Measurements from ENCODE around the gene CNN2. TPM values are rescaled to one million over a fixed set of nuclear protein-coding genes. Genes with fewer than 3 reads are reported as not detected.

Gene CNN2
- total and polyA plus RNA-seq, 4 donors: 10.1 to 38.4 (median 26.8) TPM

- TF ChIP-seq YY1 (IDR thresholded peaks at IDR 0.05): no peak
- no peak for TF ChIP-seq EGR1 (IDR thresholded peaks at IDR 0.05; ENCODE audit: low read depth in 2 of 2)
- TF ChIP-seq NR2F2 (IDR thresholded peaks at IDR 0.05): no peak
- no peak for TF ChIP-seq CTCF (IDR thresholded peaks at IDR 0.05; ENCODE audit: low read depth, low read length, missing input control)
- TF ChIP-seq FOXA2 (IDR thresholded peaks at IDR 0.05): no peak
- no peak for TF ChIP-seq JUND (IDR thresholded peaks at IDR 0.05)
- no peak for TF ChIP-seq ZBTB33 (IDR thresholded peaks at IDR 0.05)
- TF ChIP-seq MAX (IDR thresholded peaks at IDR 0.05): no peak
- TF ChIP-seq ATF3 (IDR thresholded peaks at IDR 0.05): no peak
- no peak for TF ChIP-seq GABPA (IDR thresholded peaks at IDR 0.05 in 1 of 2, conservative IDR thresholded peaks at IDR 0.05 in 1 of 2)
- no peak for TF ChIP-seq FOXA1 (IDR thresholded peaks at IDR 0.05)
- no peak for TF ChIP-seq TAF1 (conservative IDR thresholded peaks at IDR 0.05)
- no peak for TF ChIP-seq REST (IDR thresholded peaks at IDR 0.05)
- no peak for TF ChIP-seq RXRA (IDR thresholded peaks at IDR 0.05)
- no peak for TF ChIP-seq RAD21 (IDR thresholded peaks at IDR 0.05)
- TF ChIP-seq HNF4A (conservative IDR thresholded peaks at IDR 0.05): no peak
- no peak for TF ChIP-seq SP1 (IDR thresholded peaks at IDR 0.05)
- TF ChIP-seq HNF4G (IDR thresholded peaks at IDR 0.05): no peak
- Histone ChIP-seq H3K27ac (ENCODE audit: low read depth in 1 of 2, low read length in 2 of 2) (no peak overlapping the region), H3K4me3 (ENCODE audit: low read depth in 1 of 3, low read length in 3 of 3) (no peak overlapping the region), H3K9me3 (ENCODE audit: control insufficient read depth in 4 of 4, low read length in 3 of 4) (no peaks in the 10 kb centered on the region), H3K36me3 (ENCODE audit: control insufficient read depth in 4 of 4, insufficient read depth in 3 of 4, low read depth in 1 of 4, low read length in 3 of 4) (peaks cover 2 to 12% (median 3%) of the 10 kb centered on the region in 4 donors), H3K27me3 (ENCODE audit: control insufficient read depth in 4 of 4, insufficient read depth in 4 of 4, low read length in 3 of 4) (no peaks in the 10 kb centered on the region), H3K9ac (ENCODE audit: low read depth in 1 of 2, low read length in 2 of 2) (no peak overlapping the region), H3K4me1 (ENCODE audit: control insufficient read depth in 4 of 4, insufficient read depth in 4 of 4, low read length in 3 of 4) (peaks cover 30 to 49% (median 39%) of the 10 kb centered on the region in 4 donors)
- WGBS: 93% methylated on average over 9 of the region's 9 CpGs
- DNase-seq (ENCODE audit: low spot score): no peak
Measured at GRCh38 chr19:1017906-1018305, 8.5 kb upstream of the CNN2 start.

Data from liver (tissue), 9 donors.